Activated gamma-delta T cell (primary cell): Measurements from ENCODE around the gene NDUFAF8.

Source experiments
- DNase-seq: peaks from one replicate; lab custom pipeline; 2025; lab: John Stamatoyannopoulos, UW

Gene NDUFAF8

DNA sequence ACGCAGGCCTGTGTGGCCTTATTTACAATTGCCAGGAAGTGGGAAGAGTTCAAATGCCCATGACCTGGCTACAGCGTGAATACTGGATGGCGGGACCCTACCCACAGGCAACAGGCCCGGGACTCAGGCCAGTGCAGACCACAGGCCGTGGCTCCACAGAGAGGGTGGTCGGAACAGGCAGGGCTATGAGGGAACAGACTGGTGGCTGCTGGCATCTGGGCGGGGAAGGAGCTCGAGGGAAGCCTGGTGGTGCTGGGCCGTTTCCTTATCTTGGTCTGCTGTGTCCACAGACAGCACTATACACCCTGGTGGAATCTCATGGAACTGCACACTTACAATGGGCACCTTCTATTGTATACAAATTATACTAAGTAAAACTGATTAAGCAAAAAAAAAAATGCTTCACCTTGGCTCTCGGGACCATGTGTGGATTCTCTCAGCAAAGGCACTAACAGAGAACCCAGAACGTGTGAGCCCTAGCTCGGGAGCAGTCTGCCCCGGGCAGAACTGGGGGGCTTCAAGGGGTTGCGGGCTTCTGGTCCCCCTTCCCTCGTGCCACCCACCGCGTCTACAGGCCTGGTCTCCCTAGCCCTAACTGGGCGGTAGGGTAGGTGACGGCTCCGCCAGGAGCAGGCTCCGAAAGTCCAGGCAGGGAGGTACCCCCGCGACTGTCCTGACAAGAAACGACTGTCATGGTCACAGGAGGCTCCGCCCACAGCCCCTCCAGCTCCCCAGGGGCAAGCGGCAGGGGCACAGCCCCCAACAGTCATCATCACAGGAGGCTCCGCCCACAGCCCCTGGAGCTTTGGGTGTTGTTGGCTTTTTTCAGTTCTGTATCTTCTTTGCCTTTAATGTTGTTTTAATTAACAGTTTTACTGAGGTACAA, 38.2 kb upstream of the NDUFAF8 start:
- DNase-seq, result no peak

DNA sequence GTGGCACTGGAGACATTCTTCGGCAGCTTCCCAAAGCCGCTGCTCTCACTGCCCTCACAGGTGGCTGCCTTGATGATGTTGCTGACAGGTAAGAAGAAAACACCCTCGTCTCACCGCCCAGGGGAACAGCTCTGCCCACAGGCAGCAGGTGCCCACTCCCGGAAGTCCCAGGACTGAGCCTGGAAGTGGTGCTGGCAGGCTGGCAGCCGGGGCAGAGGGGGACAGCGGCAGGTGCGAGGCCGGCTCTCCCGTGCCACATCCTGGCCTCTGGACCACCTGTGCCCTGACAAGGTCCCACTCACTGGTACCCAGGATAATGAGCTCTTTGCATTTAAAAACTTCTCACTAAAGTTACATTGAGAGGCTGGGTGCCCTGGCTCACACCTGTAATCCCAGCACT, 36.8 kb upstream of the NDUFAF8 start:
- DNase-seq, result no peak

DNA sequence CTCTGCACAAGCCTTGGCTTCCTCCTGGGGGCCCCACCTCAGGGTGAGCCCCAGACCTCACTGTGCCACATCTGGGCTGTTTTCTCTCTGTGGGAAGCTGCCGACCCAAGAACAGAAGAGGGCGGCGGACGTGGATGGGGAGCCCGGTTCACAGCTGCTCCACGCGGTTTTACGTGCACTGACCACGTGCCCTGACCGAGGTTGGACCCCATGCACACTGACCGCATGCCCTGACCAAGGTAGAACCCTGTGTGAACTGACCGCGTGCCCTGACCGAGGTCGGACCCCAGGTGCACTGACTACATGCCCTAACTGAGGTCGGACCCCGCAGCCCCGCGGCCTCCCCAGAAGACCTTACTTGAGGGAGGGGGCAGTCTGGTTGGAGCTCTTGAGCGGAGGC, 36.0 kb upstream of the NDUFAF8 start:
- no peak for DNase-seq

GRCh38 chr17:81204578-81204977, 34.5 kb upstream of the NDUFAF8 start:
- DNase-seq, result no peak

DNA sequence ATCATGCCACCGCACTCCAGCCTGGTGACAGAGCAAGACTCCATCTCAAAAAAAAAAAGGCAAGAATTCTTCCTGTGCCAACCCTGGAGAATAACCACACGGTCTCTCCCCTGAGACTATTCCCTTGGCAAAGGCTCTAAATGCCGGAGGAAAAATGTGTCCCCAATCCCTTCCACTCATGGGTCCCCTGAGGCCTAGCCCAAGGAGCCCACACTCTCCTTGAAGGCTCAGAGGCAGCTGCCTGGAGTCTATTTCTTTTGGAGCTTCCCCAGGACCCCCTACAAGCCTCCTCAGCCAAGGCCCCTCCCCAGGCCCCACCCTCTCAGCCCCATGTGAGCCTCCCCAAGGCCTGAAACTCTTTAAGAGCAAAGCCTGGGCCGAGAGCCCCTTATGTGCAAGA, 33.0 kb upstream of the NDUFAF8 start:
- DNase-seq, result no peak

DNA sequence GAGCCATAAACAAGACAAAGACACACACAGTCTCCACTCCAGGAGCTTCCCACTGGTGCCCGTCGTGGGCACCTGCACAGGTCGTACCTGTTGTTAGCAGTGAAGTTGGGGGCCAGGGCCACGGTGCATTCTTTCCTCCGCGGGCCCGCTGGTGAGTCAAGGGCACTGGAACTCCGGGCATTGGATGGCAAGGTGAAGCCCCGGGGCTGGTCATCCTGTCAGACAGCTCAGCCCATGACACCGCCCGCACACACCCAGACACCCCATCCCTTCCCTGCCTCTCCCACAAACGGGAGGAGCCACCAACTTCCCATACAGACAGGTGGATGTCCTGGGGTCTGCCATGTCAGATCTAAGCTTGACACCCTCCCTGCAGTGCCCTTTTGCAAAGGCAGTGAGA, 32.5 kb upstream of the NDUFAF8 start:
- no peak for DNase-seq

- DNase-seq, result no peak
Observed at GRCh38 chr17:81207610-81208581, 31.2 kb upstream of the NDUFAF8 start.

GRCh38 chr17:81208651-81209050, 30.5 kb upstream of the NDUFAF8 start:
- no peak for DNase-seq

DNA sequence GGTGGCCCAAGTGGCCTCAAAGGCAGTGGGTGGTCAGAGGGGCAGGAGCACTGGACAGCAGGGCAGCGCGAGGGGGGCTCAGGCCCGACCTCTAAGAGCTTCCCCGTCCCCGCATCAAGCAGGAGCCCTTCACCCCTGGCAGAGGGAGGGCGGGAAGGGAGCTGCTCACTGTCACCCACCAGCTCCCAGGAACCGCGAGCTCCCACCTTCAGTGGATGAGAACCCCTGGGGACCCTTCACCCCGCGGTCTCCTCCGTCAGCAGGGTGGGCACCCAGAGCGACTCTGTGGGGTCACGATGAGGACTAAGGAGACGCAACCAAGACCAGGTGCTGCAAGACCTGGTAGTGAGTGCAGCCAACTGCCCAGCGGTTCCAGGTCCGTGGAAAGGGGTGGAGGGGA, 30.0 kb upstream of the NDUFAF8 start:
- no peak for DNase-seq

GRCh38 chr17:81210466-81210865, 28.7 kb upstream of the NDUFAF8 start:
- no peak for DNase-seq

DNA sequence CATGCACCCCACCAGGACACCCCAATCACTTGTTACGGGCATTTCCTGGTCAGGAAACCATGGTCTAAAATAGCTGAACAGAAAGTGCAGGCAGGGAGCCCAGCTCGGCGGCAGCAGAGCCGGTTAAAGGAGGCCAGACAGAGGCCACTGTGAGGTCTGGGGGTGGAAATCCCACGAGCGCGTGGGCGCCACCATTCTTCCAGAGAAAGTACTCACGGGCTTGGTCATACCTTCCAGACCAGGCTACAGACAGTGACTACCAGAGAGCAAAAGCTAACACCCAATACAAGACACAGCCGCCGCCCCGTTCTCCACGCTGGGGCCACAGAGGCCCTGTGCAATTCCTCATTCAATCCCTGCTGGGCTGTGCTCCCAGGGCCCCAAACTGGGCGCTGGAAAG, 28.2 kb upstream of the NDUFAF8 start:
- no peak for DNase-seq

DNA sequence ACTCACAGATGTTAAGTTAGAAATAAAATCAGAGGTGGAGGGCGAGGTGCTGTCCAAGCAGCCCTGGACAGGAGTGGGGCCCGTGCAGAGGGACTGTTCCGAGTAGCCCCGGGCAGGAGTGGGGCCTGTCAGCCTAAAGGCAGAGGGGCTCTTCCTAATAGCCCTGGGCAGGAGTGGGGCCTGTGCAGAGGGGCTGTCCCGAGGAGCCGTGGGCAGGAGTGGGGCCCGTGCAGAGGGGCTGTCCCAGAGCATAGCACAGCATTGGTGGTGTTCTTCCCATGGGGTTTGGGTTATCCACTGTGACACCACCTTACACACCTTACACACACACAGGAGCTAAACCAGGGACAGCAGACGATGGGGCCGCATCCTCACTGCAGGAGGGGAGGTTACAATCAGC, 26.8 kb upstream of the NDUFAF8 start:
- no peak for DNase-seq

DNA sequence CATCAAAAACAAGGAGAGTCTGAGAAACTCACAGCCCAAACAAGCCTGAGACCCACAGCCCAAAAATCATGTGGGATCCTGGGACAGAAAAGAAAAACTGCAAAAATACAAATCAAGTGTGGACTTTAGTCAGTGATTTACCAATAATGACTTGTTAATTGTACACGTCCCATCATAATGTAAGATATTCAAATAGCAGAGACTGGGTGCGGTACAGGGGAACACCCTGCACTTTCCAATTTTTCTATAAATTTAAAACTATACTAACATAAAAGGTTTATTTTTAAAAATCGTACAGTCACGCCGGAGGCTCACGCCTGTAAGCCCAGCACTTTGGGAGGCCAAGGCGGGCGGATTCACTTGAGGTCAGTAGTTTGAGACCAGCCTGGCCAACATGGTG, 25.1 kb upstream of the NDUFAF8 start:
- DNase-seq, result no peak

- no peak for DNase-seq
Observed at GRCh38 chr17:81217491-81217890, 21.6 kb upstream of the NDUFAF8 start.

DNA sequence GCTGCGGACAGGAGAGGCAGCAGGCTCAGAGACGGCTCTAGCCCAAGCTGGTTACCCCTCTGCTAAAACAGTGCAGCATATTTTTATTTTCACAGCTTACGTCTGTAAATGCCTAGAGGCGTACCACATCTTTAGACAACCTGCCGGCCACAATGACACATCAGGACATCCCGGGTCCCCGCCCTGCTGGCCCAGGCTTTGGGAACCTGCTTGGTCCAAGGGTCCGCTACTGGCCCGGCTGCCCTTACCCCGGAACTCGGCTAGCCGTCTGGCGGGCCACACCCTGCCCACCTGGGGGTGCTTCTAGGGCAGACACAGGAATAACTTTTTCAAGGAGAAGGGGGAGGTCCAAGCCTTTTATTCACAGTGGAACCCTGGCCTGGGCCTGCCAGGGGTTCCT, 20.7 kb upstream of the NDUFAF8 start:
- DNase-seq, result no peak

DNA sequence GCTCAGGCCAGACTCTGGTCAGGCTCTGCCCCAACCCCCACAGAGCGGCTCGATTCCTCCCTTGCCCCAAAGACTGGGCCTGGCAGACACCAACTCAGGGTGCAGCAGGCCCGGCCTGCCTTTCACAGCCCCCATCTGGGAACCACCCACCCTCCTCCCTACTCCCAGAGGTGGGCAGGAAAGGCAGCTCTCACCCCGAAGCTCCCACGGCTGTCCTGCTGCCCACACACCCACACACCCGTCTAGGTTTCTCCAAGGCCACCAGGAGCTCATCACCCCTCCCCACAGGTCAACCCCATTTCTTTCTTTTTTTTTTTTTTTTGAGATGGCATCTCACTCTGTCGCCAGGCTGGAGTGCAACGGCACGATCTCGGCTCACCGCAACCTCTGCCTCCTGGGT, 20.1 kb upstream of the NDUFAF8 start:
- DNase-seq, result no peak

DNA sequence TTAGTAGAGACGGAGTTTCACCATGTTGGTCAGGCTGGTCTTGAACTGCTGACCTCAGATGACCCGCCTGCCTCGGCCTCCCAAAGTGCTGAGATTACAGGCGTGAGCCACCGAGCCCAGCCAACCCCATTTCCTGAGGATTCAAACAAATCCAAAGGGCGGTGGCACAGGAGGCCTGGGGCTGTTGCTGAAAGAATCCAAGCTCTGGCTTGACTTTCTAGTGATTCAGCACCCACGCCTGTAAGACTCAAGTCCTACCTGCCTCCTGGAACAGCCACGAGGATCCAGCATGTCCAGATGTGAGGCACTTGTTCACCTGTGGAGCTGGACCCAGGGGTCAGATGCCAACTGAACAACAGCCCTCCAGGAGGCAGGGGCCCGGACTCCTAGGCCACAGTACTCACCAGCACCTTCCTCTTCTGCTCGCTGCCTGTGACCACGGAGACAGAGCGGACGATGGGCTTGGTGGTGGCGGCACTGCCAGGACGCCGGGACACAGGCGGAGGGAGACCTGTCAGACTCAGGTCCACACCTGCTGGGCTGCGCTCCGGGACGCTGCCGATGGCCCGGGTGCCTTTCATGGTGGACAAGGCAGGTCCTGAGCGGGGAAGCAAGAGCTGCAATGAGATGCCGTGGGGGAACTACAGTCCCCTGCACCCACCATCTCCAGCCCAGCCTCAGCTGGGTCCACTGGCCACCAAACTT, 19.5 kb upstream of the NDUFAF8 start:
- no peak for DNase-seq

DNA sequence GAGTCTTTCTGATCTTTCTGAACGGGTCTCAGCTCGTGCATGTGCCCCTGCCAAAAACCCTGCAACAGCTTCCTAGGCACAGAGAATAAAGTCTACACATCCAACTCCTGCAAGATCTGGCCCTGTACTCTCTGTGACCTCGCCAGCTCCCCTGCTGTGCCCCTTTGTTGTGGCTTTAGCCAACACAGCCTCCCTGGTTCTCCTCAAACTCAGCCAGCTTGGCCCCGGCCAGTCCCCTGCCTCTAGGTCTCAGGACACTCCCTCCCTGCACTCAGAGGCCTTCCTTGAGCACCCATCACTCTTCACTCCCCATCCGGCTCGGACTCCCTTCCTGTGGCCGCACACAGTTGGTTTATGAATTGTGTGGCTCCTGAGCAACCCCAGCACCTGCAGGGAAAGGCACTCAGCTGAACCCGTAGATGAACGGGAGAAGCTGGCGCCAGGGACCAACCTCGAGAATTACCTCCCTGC, 17.7 kb upstream of the NDUFAF8 start:
- DNase-seq, result no peak

- no peak for DNase-seq
Observed at GRCh38 chr17:81221842-81222619, 17.1 kb upstream of the NDUFAF8 start.

DNA sequence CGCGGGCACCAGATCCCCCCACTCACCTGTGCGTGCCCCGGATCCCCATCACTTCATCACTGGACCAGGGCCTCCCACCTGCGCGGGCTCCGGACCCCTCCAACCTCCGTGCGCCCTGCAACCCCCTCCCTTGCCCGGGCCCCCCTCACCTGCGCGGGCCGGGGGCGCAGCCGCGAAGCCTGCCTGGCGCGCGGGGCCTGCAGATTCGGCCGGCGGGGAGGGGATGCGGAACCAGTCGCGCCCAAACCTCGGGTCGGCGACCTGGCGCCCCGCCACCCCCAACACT, 16.6 kb upstream of the NDUFAF8 start:
- no peak for DNase-seq

DNA sequence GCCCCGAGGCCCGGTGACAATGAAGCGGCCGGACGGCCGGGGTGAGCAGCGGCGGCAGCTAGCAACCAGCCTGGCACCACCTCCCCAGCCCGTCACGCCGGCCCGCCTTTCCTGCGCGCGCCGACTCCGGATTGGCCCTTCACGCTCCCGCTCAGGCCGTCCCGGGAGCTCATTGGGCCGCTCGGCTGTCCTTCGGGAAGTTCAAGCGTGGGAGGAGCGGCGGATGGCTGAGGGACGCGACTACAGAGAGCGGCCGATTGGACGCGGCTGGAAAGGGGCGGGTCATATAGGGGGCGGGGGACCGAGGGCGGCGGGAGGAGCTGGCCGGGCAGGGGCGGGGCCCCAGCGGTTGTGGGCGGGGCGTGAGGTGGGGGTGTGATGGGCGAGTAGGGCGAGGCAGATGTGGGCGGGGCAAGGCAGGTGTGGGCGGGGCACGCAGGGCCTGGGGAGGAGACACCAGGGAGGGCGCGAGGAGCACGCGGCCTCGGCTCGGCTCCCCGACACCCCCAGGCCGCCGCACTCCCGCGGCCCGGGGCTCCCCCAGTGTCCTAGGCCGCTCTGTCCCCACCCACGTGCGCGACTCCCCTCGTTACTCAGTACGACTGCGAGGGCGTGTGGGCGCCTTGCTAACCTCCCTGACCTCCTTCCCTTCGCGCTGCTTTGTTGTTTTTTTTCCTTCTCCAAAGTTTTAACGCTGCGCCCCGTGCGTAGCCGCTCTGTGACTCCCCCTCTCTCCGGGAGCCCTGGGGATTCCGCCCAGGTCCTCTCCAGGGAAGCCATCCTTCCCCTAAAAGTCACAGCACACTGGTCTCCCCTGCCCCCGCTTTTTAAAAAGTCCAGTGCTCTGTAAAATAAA, 16.0 kb upstream of the NDUFAF8 start, which contains the start of gene CEP131:
TSS of gene CEP131 (minus strand) at position 60 of the 856 bp plus-strand sequence. CDS start 2,909 bp downstream, outside the sequence.
- peak; percentile 98 for DNase-seq
